ENCODE results near the gene FLNB. TPM values are rescaled to one million over a fixed set of nuclear protein-coding genes. Genes with fewer than 3 reads are reported as not detected.

Gene FLNB
- polyA plus RNA-seq, 1 of the 3 experiments (the other 2 are of a cell fraction), result 127 TPM

- Histone ChIP-seq H3K9ac (no peak overlapping the region), H3K4me1 (ENCODE audit: control insufficient read depth in 1 of 2, insufficient read depth in 2 of 2, low read depth in 1 of 2, low read length in 1 of 2) (no peaks in the 10 kb centered on the region), H4K20me1 (ENCODE audit: insufficient read depth) (no peaks in the 10 kb centered on the region), H3K9me3 (no peaks in the 10 kb centered on the region), H3F3A (replicated peaks; ENCODE audit: insufficient read depth) (peaks cover 5% of the 10 kb centered on the region), H3K27ac (ENCODE audit: low read depth in 2 of 2, low read length in 1 of 2) (no peak overlapping the region; a peak in 1 of 4 replicates), H3K4me3 (ENCODE audit: low read depth in 2 of 2, low read length in 1 of 2) (no peak overlapping the region), H3K27me3 (ENCODE audit: insufficient read depth) (no peaks in the 10 kb centered on the region), H3K36me3 (replicated peaks in 1 of 2; ENCODE audit: control insufficient read depth in 1 of 2, insufficient read depth in 2 of 2, low read length in 1 of 2) (peaks cover 74 to 89% of the 10 kb centered on the region in 2 experiments), H3K79me2 (ENCODE audit: insufficient read depth) (peaks cover 3% of the 10 kb centered on the region; the same call in 1 of the 2 replicates), H3K4me2 (no peak overlapping the region), H3K9me2 (no peaks in the 10 kb centered on the region), H2AFZ (ENCODE audit: low read depth) (no peak overlapping the region)
- no peak for DNase-seq
- no peak for TF ChIP-seq SIN3A (IDR thresholded peaks at IDR 0.05; ENCODE audit: borderline replicate concordance, low read depth, low read length)
- no peak for TF ChIP-seq ELF1 (IDR thresholded peaks at IDR 0.05)
- TF ChIP-seq, protein P1, sequence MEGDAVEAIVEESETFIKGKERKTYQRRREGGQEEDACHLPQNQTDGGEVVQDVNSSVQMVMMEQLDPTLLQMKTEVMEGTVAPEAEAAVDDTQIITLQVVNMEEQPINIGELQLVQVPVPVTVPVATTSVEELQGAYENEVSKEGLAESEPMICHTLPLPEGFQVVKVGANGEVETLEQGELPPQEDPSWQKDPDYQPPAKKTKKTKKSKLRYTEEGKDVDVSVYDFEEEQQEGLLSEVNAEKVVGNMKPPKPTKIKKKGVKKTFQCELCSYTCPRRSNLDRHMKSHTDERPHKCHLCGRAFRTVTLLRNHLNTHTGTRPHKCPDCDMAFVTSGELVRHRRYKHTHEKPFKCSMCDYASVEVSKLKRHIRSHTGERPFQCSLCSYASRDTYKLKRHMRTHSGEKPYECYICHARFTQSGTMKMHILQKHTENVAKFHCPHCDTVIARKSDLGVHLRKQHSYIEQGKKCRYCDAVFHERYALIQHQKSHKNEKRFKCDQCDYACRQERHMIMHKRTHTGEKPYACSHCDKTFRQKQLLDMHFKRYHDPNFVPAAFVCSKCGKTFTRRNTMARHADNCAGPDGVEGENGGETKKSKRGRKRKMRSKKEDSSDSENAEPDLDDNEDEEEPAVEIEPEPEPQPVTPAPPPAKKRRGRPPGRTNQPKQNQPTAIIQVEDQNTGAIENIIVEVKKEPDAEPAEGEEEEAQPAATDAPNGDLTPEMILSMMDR (IDR thresholded peaks at IDR 0.05), result no peak
- TF ChIP-seq NFIC (IDR thresholded peaks at IDR 0.05; ENCODE audit: borderline replicate concordance), result no peak
- no peak for TF ChIP-seq POLR2AphosphoS5 (IDR thresholded peaks at IDR 0.05; ENCODE audit: low read depth, low read length)
- TF ChIP-seq FOXM1 (IDR thresholded peaks at IDR 0.05; ENCODE audit: low read depth), result no peak
- TF ChIP-seq, protein P2, sequence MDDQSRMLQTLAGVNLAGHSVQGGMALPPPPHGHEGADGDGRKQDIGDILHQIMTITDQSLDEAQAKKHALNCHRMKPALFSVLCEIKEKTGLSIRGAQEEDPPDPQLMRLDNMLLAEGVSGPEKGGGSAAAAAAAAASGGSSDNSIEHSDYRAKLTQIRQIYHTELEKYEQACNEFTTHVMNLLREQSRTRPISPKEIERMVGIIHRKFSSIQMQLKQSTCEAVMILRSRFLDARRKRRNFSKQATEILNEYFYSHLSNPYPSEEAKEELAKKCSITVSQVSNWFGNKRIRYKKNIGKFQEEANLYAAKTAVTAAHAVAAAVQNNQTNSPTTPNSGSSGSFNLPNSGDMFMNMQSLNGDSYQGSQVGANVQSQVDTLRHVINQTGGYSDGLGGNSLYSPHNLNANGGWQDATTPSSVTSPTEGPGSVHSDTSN (IDR thresholded peaks at IDR 0.05), result no peak
- TF ChIP-seq RAD21 (IDR thresholded peaks at IDR 0.05; ENCODE audit: low read length), result no peak
- TF ChIP-seq TAF1 (IDR thresholded peaks at IDR 0.05; ENCODE audit: borderline replicate concordance, low read depth, low read length), result no peak
- no peak for TF ChIP-seq NRF1 (IDR thresholded peaks at IDR 0.05; ENCODE audit: low read depth, low read length)
- no peak for TF ChIP-seq ZBTB33 (IDR thresholded peaks at IDR 0.05; ENCODE audit: borderline replicate concordance, low read depth)
- TF ChIP-seq FOSL2 (IDR thresholded peaks at IDR 0.05; ENCODE audit: borderline replicate concordance, low read depth), result no peak
- no peak for TF ChIP-seq EZH2phosphoT487 (IDR thresholded peaks at IDR 0.05; ENCODE audit: borderline replicate concordance, low read depth)
- no peak for TF ChIP-seq RFX5 (IDR thresholded peaks at IDR 0.05; ENCODE audit: low read length)
- ChIA-PET CTCF (no interaction called here), POLR2A (no interaction called here)
- 99% methylated on average over 6 of the region's 6 CpGs for WGBS (ENCODE audit: low lambda C conversion rate)
Measured at GRCh38 chr3:58107597-58107996, 99.4 kb downstream of the FLNB start.

All from SK-N-SH (cell line).